ENCODE measurements around the gene POU2AF3. TPM values are rescaled to one million over a fixed set of nuclear protein-coding genes. Genes with fewer than 3 reads are reported as not detected.

The POU2AF3 gene
- total and polyA plus RNA-seq, 3 donors from 2014 or later, result 6.4 to 11.5 (median 9.0) TPM

- 2 to 3% methylated on average over 37 to 76 of the region's 77 CpGs for WGBS, 2 donors
- Histone ChIP-seq H3K27me3 (no peaks in the 10 kb centered on the region), H3K9me3 (no peaks in the 10 kb centered on the region), H3K4me3 (peak overlapping the region; percentile 68 to 79), H3K27ac (peak overlapping the region; percentile 74 to 87), H3K4me1 (peaks cover 3% of the 10 kb centered on the region), H3K36me3 (ENCODE audit: low read depth, missing control alignments) (no peaks in the 10 kb centered on the region)
- TF ChIP-seq POLR2A (IDR thresholded peaks at IDR 0.05) (no peak), CTCF (IDR thresholded peaks at IDR 0.05) (peak; percentile 56 to 63 (median 58))
- intact Hi-C loops (cut with DNase I; ENCODE audit: low total_unique reads), result no loop called here
- peak; percentile 84 for DNase-seq
Observed at GRCh38 chr11:111299101-111300026, 1.0 kb downstream of the POU2AF3 start.

GRCh38 chr11:111300569-111300968 lies 2.2 kb downstream of the POU2AF3 start:
- intact Hi-C loops (cut with DNase I; ENCODE audit: low total_unique reads), result no loop called here
- Histone ChIP-seq H3K4me3 (no peak overlapping the region), H3K36me3 (ENCODE audit: low read depth, missing control alignments) (no peaks in the 10 kb centered on the region)

GRCh38 chr11:111301004-111301841 lies 2.9 kb downstream of the POU2AF3 start:
- DNase-seq, result no peak
- H3K4me1 ChIP-seq, result peaks cover 3% of the 10 kb centered on the region
- TF ChIP-seq POLR2A (IDR thresholded peaks at IDR 0.05) (no peak), CTCF (IDR thresholded peaks at IDR 0.05) (no peak)
- no peaks in the 10 kb centered on the region for H3K36me3 ChIP-seq (ENCODE audit: low read depth, missing control alignments)
- H3K9me3 ChIP-seq, result no peaks in the 10 kb centered on the region
- no peaks in the 10 kb centered on the region for H3K27me3 ChIP-seq
- H3K27ac ChIP-seq, result no peak overlapping the region
- intact Hi-C loops (cut with DNase I; ENCODE audit: low total_unique reads), result no loop called here
- H3K4me3 ChIP-seq, result no peak overlapping the region
- WGBS, 2 donors, result 90 to 91% methylated on average over 5 of the region's 5 CpGs

More at GRCh38 chr11:111300569-111300968, 2.2 kb downstream of the POU2AF3 start:
- no peaks in the 10 kb centered on the region for H3K27me3 ChIP-seq
- no peak overlapping the region for H3K27ac ChIP-seq
- H3K9me3 ChIP-seq, result no peaks in the 10 kb centered on the region
- WGBS, 2 donors, result 69 to 84% methylated on average over 9 of the region's 9 CpGs
- no peak for DNase-seq
- peaks cover 3% of the 10 kb centered on the region for H3K4me1 ChIP-seq
- no peak for TF ChIP-seq POLR2A (IDR thresholded peaks at IDR 0.05)
- no peak for TF ChIP-seq CTCF (IDR thresholded peaks at IDR 0.05)

GRCh38 chr11:111301842-111302118 lies 3.4 kb downstream of the POU2AF3 start:
- no peak for DNase-seq
- no peak overlapping the region for H3K4me3 ChIP-seq
- H3K36me3 ChIP-seq (ENCODE audit: low read depth, missing control alignments), result no peaks in the 10 kb centered on the region
- H3K9me3 ChIP-seq, result no peaks in the 10 kb centered on the region
- H3K4me1 ChIP-seq, result peaks cover 3% of the 10 kb centered on the region
- 89 to 94% methylated on average over 3 of the region's 3 CpGs for WGBS, 2 donors
- H3K27me3 ChIP-seq, result no peaks in the 10 kb centered on the region
- TF ChIP-seq POLR2A (IDR thresholded peaks at IDR 0.05), result no peak
- TF ChIP-seq CTCF (IDR thresholded peaks at IDR 0.05), result no peak
- H3K27ac ChIP-seq, result no peak overlapping the region
- intact Hi-C loops (cut with DNase I; ENCODE audit: low total_unique reads), result no loop called here
